ENCODE results near the gene MARCKSL1.
"Not testable (repeated sequence)": the region's sequence is repeated elsewhere in the genome, so short reads cannot be mapped to it uniquely, and the experiment has no call there.

The MARCKSL1 gene

DNA sequence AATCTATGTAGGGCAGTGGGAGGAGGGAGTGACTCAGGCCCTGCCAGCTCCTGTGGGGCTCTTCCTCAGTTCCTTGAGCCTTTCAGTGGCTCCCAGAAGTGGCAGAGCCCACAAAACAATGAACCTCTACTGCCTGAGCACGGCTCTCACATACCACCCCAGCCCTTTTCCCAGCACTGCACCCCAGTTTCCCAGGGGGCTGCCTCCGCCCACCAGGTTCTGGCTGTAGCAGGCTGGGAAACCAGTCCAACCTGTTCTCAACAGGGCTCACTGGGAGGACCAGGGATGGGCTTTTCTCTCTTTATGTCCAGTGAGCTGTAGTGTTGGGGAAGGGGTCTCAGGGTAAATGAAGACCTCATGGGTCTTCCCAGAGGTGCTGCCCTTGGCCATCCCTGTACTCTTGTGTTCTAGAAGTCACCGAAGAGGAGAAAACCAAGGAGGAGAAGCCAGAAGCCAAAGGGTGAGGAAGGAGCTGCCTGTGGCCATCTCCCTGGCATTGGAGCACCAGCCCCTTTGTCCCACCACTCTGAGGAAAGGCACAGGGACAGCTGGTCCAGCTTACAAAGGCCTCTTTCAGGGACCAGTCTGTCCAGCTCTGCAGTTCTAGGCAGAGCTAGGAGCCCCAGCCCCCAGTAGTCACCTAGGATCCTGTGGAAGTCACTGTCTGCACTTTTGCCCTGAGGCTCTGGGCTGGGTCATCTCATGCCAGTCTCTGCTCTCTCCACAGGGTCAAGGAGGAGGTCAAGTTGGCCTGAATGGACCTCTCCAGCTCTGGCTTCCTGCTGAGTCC lies 3.5 kb downstream of the MARCKSL1 start:
- DNase-seq: no peak

DNA sequence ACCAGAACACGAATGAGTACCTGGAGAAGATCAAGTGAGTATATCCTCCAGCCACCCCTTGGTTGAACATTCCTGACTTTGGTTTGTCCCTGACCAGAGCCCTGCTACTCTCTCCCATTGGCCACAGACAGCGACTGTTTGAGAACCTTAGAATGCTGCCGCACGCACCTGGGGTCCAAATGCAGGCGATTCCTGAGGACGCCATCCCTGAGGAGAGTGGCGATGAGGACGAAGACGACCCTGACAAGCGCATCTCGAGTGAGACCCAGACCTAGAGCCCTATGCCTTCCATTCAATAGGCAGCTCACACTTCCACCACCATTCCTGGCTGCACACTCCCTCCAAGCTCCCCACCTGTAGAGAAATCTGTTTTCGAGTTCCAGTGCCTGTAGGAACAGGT lies 4.5 kb downstream of the MARCKSL1 start:
- DNase-seq: no peak

DNA sequence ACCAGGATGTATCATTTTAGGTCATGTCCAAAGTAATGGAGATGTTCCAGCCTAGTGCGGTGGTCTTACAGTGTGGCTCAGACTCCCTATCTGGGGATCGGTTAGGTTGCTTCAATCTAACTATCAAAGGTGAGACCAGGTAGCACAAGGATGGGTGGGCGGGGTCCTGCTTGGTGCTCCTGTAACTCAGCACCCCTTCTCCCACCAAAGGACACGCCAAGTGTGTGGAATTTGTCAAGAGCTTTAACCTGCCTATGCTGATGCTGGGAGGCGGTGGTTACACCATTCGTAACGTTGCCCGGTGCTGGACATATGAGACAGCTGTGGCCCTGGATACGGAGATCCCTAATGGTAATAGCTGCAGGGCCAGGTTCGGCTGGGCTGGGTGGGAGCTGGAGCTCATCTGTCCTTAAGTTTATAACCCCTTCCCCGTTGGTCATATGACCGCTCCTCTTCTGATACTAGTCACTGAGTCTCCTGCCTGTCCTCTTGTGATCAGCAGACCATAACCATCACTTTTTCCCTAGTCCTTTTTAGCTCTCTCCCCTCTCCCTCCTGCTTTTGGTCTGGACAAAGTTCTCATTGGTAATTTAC lies 5.4 kb downstream of the MARCKSL1 start:
- no peak for DNase-seq

DNA sequence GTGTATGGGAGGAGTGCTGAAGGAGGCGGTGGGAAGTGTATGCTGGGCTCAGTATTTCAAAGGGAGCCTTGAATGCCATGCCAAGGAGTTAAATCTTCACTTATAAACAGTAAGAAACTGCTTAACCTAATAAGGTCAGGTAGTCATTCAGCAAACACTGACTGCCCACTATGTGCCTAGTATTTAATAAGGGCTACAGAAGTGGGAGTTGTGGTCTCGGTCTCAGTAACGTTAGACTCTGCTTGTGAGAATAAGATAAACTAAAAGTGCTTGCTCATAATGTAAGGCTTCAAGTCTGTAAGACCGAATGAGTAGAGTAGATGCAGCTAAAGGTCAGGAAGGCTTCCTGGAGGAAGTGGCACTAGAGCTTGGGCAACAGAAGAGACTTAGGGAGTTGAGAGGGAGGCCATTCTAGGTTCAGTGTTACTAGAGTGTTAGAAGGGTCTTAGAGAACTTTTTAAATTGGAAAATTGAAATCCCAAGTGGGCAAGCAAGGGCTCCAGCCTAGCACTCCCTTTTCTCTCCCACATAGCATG lies 6.0 kb downstream of the MARCKSL1 start:
- no peak for DNase-seq

DNA sequence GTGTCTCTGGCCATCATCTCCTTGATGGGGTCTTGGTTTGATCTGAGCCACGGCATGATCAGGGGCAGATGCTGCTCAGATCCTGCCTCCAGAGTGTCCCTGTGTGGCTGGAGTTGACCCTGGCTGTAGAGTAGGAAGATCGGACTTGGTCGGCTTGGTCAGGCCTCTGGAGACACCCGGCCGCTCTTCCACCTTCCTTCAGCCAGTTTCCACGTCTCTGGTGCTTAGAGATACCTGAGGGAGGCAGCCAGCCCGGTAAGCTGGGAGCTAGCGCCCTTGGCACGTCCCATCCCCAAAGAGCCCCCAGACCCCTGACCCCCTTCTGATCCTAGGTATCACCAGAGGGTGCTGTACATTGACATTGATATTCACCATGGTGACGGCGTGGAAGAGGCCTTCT lies 8.8 kb downstream of the MARCKSL1 start:
- DNase-seq: no peak

DNA sequence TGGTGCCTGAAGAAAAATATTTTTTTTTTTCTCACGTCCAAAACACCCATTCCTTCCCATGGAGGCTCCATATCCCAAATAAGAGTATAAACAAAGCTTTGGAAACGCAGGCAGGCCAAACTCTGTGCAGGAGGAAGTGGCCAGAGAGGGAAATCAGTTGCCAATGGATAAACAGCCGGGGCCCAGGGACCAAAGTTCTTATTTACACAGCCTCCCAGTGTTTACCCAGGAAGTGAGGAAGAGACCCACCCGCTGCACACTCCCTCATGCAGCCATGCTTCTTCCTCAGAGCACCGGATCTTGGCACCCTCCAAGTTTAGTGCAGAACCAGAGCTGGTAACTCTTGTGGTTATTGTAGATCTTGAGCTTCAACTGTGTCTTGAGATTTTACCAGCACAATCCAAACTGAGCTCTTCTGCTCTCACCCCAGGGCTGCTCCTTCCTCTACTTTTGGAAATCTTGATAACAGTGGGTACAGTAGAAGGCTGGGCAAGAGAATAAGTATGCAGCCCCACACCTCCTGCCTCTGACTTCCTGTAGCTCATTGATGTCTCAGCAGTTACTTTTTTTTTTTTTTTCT lies 14.2 kb downstream of the MARCKSL1 start:
- peak; percentile 22 for DNase-seq

DNA sequence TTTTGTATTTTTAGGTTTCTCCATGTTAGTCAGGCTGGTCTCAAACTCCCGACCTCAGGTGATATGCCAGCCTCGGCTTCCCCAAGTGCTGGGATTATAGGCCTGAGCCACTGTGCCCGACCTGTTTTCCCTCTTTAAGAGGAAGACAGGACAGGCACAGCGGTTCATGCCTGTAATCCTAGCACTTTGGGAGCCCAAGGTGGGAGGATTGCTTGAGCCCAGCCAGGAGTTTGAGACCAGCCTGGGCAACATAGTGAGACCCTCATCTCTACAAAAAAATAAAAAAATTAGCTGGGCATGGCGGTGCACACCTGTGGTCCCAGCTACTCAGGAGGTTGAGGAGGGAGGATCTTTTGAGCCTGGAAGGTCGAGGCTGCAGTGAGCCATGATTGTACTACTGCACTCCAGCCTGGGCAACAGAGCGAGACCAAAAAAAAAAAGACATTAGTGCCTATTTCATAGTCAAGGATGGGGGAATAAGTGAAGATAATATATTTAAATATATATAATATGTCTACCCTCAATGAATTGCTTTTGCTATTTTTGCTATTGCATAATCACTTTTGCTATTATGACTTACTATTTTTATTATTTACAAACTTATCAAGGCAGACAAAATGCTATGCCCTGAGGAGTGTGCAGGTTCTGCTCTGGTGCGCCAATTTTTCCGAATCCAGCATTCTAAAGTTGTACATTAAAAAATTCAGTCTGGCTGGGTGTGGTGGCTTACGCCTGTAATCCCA lies 17.7 kb downstream of the MARCKSL1 start:
- DNase-seq: no peak

DNA sequence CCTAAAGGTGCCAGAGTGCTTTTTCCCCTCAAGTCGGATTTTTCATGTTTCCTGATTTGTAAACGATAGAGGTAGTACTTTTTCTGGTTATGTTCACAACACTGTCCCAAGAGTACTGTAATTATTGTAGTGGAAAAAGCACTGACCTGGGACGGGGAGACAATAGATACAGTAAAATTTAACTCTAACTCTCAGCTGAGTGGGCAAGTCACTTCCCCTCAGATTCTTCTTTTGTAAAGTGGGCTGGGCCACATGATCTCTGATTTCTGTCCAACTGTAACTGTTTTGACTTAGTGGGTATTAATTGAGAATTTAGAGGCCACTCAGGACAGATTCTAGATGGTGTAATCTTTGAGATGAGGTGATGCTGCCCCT lies 19.1 kb downstream of the MARCKSL1 start:
- no peak for DNase-seq

DNA sequence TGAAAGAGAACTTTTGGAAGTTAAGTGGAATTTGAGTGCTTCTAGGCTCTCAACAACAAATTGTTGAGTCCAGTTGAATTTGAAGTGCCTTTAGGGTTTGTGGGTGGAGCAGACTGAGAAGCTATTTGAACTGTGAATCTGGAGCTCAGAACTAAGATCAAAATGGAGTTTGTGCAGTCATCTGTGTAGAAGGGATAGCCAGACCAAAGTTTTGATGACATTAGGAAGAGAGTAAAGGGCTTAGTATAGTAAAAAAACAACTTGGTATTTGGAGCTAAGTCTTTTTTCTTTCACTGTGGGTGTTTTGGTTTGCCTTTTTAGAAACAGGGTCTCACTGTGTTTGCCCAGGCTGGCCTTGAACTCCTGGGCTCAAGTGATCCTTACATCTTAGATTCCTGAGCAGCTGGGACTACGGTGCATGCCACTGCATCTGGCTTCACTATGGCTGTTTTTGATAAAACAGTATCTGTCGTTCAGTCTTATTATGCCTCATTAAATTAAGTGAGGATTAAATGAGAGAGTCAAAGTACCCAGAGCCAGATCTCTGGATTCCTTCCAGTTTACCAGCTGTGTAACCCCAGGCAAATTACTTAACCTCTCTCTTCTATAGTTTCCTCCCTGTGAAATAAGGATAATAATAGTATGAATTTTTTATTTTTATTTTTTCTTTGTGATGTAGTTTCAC lies 24.2 kb downstream of the MARCKSL1 start:
- DNase-seq: no peak

DNA sequence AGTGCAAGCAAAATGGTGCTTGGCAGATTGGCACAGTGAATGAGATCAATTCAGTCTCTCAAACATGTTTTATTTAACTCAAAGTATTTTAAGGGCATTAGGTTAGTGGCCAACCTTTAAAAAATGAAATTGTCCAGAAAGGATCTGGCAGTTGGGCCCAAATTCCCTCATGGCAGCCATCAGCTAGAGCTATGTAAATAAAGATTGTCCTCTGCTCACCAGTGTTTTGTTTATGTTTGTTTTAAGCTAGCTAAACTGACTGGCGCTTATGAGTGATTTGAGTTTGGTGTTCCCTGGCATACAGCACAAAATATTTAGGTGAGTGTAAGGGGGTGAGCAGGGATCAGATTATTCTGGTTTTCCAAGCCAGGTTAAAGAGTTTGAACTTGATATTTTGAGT lies 26.1 kb downstream of the MARCKSL1 start:
- no peak for DNase-seq

DNA sequence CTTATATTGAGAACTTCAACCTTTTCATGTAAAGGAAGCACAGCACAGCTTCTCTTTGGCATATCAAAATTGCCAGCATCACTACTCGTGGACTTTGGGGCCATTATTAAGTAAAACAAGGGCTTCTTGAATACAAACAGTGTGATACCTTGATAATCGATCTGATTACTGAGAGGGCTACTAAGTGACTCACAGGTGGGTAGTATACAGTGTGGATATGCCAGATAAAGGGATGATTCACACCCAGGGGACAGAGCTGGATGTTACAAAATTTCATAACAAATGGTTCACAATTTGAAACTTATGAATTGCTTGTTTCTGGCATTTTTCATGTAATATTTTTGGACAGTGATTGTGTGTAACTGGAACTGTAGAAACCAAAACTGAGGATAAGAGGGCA lies 28.7 kb downstream of the MARCKSL1 start:
- DNase-seq: peak; percentile 18

DNA sequence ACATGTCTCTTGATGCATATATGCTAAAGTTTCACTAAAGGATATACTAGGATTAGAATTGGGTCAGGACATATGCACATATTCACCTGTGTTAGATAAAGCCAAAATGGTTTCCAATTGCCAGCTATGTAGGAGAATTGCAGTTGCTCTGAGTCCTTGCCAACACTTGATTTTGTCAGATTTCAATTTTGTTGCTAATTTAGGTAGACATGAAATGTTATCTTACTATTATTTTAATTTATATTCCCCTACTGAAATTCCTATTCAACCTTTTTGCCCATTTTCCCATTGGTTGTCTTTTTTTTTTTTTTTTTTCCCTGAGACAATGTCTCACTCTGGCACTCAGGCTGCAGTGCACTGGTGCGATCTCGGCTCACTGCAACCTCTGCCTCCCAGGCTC lies 30.7 kb downstream of the MARCKSL1 start:
- DNase-seq: no peak

DNA sequence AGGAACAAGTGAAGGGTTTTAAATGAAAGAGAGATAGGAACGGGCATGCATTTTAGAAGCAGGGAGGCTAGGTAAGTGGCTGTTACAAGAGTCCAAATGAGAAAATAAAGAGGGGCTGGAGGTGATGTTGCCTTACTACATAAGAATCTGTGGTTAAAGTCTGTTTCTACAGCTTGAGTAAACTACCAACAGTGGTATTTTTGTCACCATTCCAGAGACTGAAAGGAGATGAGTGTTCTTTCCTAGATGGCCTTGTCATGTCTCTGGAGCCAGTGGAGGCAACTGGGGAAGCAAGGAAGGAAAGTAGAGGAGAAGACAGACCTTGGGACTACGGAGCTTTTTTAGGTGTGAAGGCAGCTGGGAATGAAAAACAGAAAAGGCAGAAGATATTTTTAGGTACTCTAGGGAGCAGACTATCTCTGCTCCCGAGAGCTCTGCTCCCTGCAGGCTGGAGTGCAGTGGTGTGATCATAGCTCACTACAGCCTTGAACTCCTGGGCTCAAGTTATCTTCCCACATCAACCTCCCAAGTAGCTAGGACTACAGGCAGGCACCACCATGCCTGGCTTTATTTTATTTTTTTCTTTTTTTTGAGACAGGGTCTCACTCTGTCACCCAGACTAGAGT lies 31.9 kb downstream of the MARCKSL1 start:
- peak; percentile 37 for DNase-seq

DNA sequence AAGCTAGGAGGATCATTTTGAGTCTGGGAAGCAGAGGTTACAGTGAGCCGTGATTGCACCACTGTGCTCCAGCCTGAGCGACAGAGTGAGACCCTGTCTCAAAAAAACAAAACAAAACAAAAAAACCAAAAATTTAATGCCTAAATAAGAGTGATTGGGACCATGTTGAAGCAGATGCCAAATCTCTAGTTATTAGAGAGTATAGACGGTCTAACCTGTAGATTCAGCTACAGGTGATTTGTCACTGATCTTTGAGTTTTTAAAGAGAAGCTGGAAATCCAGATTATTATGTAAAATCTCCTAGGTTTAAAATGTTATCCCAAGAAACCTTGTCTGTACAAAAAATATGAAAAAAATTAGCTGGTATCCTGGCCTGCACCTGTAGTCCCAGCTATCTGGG lies 32.7 kb downstream of the MARCKSL1 start:
- no peak for DNase-seq

DNA sequence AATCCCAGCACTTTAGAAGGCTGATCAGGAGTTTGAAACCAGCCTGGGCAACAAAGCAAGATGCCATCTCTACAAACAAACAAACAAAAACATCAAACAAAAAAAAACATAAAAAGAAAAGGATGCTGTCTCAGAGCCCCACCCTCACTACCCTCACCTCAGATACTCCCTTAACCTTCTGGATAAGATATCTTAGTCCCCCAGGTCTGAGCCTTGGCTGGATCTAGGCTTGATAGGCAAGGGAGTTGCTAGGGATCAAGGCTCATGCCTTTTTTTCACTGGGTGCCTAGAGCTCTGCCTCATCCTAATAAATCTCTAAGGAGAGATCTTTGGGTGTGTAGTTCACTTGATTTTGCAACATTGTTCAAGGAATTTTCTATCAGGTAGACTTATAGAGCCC lies 36.7 kb downstream of the MARCKSL1 start:
- no peak for DNase-seq

DNA sequence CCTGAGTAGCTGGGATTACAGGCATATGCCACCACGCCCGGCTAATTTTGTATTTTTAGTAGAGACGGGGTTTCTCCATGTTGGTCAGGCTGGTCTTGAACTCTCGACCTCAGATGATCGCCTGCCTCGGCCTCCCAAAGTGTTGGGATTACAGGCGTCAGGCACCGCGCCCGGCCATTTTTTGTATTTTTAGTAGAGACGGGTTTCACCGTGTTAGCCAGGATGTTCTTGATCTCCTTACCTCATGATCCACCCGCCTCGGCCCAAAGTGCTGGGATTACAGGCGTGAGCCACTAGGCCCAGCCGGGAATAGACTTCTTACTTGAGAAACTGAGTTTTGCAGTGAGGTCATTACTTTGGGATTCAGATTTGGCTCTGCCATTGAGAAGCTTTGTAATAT lies 37.8 kb downstream of the MARCKSL1 start:
- not testable (repeated sequence) for DNase-seq

DNA sequence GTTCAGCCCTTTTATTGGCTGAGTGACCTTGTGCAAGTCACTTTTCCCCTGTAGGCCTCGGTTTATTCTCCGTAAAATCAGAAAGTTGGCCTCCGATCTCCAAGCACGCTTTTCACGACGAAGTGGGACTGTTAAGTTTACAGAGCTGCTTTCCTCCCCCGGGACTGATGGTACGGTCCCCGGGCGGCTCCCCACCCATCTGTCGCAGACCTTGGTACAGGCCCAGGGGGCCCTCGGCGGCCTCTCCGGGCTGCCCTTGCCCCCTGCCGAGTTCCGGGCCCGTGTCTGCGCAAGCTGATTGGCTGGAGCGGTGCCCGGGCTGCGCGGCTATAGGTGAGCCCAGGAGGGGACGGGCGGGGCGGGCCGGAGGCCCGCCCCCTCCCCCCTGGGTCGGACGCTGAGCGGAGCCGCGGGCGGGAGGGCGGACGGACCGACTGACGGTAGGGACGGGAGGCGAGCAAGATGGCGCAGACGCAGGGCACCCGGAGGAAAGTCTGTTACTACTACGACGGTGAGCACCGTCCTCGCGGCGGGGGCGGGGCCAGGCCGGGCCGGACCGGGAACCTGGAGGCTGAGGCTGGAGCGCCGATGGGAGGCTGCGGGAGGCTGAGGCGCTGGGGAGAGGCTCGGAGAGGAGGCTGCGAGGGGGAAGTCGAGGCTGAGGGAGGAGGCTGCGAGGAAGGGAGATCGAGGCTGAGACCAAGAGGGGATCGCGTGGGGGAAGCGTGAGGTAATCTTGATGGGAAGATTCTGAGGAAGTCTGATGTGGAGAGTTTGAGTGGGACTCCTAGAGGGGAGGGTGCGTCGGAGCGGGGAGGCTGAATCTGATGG lies 44.1 kb downstream of the MARCKSL1 start, which contains the start of gene HDAC1:
Gene HDAC1 (plus strand): TSS at position 376 of the 831 bp plus-strand sequence. CDS start 87 bp downstream, at position 463.
- DNase-seq: peak; percentile 95

DNA sequence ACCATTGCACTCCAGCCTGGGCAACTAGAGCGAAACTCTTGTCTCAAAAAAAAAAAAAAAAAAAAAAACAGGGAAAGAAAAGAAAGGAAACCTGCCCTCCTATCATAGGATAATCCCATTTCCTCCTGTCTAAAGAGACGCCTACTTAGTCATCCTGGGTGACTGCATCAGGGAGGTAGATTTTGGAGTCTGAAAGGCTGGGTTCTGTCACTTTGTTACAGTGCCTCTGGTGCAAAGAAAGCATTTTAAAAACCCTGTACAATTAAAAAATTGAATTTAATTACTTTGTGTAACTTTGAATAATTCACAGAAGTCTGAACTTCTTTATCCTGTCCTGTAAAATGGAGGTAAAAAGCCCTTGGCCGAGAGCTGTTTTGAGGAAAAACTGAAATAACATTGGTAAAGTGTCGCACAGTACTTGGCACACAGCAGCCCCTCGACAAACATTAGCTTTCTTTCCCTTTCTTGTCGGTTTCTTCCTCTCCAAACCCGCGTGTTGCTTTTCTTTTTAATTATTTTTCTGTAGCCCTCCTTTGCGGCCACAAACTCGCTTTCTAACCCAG lies 44.8 kb downstream of the MARCKSL1 start:
- peak; percentile 74 for DNase-seq

DNA sequence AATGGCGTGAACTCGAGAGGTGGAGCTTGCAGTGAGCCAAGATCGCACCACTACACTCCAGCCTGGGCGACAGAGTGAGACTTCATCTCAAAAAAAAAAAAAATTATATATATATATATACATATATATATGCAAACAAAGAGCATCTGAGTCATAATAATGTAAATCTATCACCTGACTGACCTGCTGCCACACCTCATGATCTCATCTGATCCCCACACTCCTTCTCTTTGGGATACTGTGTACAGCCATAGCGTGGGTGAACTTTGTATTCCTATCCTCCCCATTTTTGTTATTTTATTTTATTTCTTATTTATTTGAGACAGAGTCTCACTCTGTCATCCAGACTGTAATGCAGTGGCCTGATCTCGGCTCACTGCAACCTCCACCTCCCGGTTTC lies 46.8 kb downstream of the MARCKSL1 start:
- no peak for DNase-seq

DNA sequence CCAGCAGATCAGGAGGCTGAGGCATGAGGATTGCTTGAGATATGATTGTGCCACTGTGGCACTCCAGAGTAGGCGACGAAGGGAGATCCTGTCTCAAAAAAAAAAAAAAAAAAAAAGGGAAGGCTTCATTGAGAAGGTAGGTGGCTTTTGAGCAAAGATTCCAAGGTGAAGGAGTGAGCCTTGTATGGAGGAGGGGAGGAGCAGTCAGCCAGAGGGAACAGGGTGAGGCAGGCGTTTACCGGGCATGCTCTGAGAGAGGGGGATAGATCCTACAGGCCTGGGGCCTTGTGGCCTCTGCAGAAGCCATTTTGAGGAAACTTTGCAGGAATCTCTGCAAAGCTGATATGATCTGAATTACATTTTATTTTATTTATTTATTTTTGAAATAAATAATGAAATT lies 49.3 kb downstream of the MARCKSL1 start:
- no peak for DNase-seq

DNA sequence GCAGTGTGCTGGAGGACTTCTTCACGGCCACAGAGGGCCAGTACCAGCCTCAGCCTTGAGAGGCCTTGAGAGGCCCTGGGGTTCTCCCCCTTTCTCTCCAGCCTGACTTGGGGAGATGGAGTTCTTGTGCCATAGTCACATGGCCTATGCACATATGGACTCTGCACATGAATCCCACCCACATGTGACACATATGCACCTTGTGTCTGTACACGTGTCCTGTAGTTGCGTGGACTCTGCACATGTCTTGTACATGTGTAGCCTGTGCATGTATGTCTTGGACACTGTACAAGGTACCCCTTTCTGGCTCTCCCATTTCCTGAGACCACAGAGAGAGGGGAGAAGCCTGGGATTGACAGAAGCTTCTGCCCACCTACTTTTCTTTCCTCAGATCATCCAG lies 50.4 kb downstream of the MARCKSL1 start:
- no peak for DNase-seq

All from fibroblast of skin of back (primary cell).